Measurements from ENCODE around the gene DCLK1.

DNA sequence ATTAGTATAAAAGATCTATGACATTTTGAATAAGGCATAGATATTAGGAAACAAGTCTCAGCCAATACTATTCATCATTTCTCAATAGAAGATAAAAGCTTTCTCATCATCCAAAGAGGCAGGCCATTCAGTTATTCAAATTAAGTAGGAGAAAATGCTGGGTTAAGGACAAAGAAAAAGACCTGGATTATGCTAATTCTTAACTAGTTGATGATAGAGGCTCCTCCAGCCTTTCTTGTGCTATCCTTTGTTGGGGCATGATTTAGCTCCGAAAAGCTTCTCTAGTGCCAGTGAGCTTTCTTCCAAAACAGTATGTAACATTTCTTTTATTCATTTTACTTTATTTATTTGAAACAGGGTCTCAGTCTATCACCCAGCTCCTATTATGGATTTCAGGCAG lies 223.0 kb downstream of the DCLK1 start:
- TF ChIP-seq, protein P1, sequence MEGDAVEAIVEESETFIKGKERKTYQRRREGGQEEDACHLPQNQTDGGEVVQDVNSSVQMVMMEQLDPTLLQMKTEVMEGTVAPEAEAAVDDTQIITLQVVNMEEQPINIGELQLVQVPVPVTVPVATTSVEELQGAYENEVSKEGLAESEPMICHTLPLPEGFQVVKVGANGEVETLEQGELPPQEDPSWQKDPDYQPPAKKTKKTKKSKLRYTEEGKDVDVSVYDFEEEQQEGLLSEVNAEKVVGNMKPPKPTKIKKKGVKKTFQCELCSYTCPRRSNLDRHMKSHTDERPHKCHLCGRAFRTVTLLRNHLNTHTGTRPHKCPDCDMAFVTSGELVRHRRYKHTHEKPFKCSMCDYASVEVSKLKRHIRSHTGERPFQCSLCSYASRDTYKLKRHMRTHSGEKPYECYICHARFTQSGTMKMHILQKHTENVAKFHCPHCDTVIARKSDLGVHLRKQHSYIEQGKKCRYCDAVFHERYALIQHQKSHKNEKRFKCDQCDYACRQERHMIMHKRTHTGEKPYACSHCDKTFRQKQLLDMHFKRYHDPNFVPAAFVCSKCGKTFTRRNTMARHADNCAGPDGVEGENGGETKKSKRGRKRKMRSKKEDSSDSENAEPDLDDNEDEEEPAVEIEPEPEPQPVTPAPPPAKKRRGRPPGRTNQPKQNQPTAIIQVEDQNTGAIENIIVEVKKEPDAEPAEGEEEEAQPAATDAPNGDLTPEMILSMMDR (conservative IDR thresholded peaks at IDR 0.05 in 1 of 2, IDR thresholded peaks at IDR 0.05 in 1 of 2; ENCODE audit: extremely low read depth in 1 of 2, insufficient read depth in 1 of 2, low read depth in 1 of 2, low read length in 2 of 2) = no peak
- no peak for TF ChIP-seq EZH2 (IDR thresholded peaks at IDR 0.05; ENCODE audit: borderline replicate concordance, low read length)
